GM19324 (cell line): ENCODE data around the gene FOXI1.

Experiments used
- ATAC-seq: cut with Tn5 transposase; IDR thresholded peaks from one replicate; pipeline ENCODE4 v1.9.1; 2021; ENCODE audit warnings: mild to moderate bottlenecking, moderate library complexity; ENCODE audit not compliant: unreplicated experiment, low FRiP score

FOXI1 gene

GRCh38 chr5:170147753-170148264 is 42.1 kb downstream of the FOXI1 start:
- no peak for ATAC-seq

- ATAC-seq: no peak
Measured at GRCh38 chr5:170148430-170149205, 42.9 kb downstream of the FOXI1 start.

GRCh38 chr5:170149206-170149515 is 43.5 kb downstream of the FOXI1 start:
- ATAC-seq: no peak

GRCh38 chr5:170150713-170151096 is 45.0 kb downstream of the FOXI1 start:
- no peak for ATAC-seq

GRCh38 chr5:170151097-170151831 is 45.6 kb downstream of the FOXI1 start:
- no peak for ATAC-seq

- no peak for ATAC-seq
Measured at GRCh38 chr5:170152767-170153166, 47.1 kb downstream of the FOXI1 start.

GRCh38 chr5:170154297-170154696 is 48.6 kb downstream of the FOXI1 start:
- ATAC-seq: no peak

GRCh38 chr5:170154744-170155143 is 49.0 kb downstream of the FOXI1 start:
- ATAC-seq: no peak

GRCh38 chr5:170155771-170156170 is 50.1 kb downstream of the FOXI1 start:
- ATAC-seq: no peak

- no peak for ATAC-seq
Measured at GRCh38 chr5:170159101-170159698, 53.5 kb downstream of the FOXI1 start.
